Measurements from ENCODE around the gene ELOA.

GRCh38 chr1:23742670-23743286 is 493 bp upstream of the ELOA start:
- TF ChIP-seq CTCF (IDR thresholded peaks at IDR 0.05) (no peak), POLR2A (IDR thresholded peaks at IDR 0.05) (no peak)

Data from vagina (tissue), 2 donors.